SIG-M5 (cell line): ENCODE measurements around the gene UNC13A.

Source experiments
- DNase-seq: peaks from one replicate; lab custom pipeline; 2025; lab: John Stamatoyannopoulos, UW

The UNC13A gene

GRCh38 chr19:17687857-17688784 lies at the start of gene UNC13A:
Gene UNC13A (minus strand): TSS chr19:17688354. CDS start chr19:17688199, 155 bp downstream.
- DNase-seq = no peak

- DNase-seq = no peak
Observed at GRCh38 chr19:17737690-17738153, 49.6 kb upstream of the UNC13A start.

GRCh38 chr19:17735410-17735809 lies 47.3 kb upstream of the UNC13A start:
- no peak for DNase-seq

- no peak for DNase-seq
Observed at GRCh38 chr19:17734146-17734545, 46.0 kb upstream of the UNC13A start.

DNA sequence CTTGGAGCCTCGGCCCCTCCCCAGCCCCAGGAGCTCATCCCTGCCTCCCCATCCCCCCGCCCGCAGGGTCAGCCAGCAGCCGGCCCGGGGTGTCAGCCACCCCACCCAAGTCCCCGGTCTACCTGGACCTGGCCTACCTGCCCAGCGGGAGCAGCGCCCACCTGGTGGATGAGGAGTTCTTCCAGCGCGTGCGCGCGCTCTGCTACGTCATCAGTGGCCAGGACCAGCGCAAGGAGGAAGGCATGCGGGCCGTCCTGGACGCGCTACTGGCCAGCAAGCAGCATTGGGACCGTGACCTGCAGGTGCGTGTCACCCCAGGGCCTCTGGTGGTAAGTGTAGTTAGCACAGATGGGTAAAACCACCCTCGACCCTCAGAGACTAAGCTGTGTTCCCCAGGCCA lies 45.0 kb upstream of the UNC13A start:
- no peak for DNase-seq

DNA sequence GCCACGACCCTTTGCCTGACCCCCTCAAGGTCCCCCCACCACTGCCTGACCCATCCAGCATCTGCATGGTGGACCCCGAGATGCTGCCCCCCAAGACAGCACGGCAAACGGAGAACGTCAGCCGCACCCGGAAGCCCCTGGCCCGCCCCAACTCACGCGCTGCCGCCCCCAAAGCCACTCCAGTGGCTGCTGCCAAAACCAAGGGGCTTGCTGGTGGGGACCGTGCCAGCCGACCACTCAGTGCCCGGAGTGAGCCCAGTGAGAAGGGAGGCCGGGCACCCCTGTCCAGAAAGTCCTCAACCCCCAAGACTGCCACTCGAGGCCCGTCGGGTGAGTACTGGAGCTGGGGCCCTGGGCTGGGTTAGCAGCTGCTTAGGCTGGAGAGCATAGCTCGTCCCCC lies 39.7 kb upstream of the UNC13A start:
- DNase-seq = no peak

GRCh38 chr19:17726964-17727773 lies 39.0 kb upstream of the UNC13A start:
- DNase-seq = no peak

GRCh38 chr19:17726136-17726741 lies 38.1 kb upstream of the UNC13A start:
- DNase-seq = no peak

GRCh38 chr19:17725422-17726078 lies 37.4 kb upstream of the UNC13A start:
- no peak for DNase-seq

DNA sequence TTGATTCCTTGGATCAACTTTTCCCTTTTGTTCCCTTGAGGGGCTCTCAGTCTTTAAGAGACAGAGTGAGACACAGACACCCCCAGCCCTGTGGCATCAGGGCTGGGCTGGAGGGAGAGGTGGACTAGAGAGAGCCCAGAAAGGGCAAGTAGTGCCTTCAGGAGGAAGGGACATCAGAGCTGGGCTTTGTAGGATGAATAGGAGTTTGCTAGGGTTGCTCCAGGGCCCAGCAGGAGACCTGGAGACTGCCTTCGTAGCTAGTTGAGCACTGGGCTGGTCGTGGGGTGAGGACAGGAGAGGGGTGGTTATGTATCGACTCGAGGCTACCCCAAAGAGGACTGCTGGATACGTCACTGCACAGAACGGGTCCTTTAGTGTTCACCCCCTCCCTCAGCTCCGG lies 36.5 kb upstream of the UNC13A start:
- no peak for DNase-seq

GRCh38 chr19:17722655-17723240 lies 34.6 kb upstream of the UNC13A start:
- no peak for DNase-seq

GRCh38 chr19:17721821-17722220 lies 33.7 kb upstream of the UNC13A start:
- DNase-seq = no peak

DNA sequence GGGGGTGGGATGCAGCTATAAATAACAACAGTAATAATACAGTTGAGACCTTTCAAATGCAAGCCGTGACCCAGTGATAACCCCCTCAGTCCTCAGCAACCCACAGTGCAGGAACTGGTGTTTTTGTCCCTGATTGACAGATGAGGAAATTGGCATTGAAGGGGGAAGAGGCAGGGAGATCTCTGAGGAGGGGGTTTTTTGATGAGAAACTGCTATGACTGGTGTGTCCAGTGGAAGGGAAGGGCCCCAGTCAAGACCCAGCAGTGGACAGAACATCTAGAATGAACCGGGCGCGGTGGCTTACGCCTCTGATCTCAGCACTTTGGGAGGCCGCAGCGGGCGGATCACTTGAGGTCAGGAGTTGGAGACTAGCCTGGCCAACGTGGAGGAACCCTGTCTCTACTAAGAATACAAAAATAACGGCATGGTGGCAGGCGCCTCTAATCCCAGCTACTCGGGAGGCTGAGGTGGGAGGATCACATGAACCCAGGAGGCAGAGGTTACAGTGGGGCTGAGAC lies 33.0 kb upstream of the UNC13A start:
- DNase-seq = no peak

DNA sequence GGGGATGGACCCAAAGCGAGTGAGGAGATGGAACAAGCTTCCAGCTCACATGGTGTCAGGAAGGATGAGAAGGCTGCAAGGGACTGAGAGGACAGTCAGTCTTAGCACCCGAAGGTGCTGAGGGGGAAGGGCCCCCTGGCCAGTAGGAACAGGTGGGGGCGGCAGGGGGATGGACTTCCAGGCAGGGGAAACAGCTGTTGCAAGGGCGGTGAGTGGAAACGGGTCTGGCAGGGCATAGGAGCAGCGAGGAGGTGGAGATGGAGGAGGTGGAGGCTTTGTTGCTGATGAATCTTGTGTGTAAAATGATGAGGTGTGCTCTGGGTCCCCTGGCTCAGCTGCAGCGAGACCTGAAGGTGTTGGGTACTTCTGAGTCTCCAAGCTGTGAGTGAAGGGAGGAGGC lies 32.3 kb upstream of the UNC13A start:
- no peak for DNase-seq

- DNase-seq = no peak
Observed at GRCh38 chr19:17719730-17720400, 31.7 kb upstream of the UNC13A start.

- no peak for DNase-seq
Observed at GRCh38 chr19:17718947-17719711, 31.0 kb upstream of the UNC13A start, which contains the start of gene MAP1S. Gene MAP1S (plus strand): TSS chr19:17719480. CDS start chr19:17719503, 23 bp downstream.

GRCh38 chr19:17718550-17718946 lies 30.4 kb upstream of the UNC13A start:
- no peak for DNase-seq

DNA sequence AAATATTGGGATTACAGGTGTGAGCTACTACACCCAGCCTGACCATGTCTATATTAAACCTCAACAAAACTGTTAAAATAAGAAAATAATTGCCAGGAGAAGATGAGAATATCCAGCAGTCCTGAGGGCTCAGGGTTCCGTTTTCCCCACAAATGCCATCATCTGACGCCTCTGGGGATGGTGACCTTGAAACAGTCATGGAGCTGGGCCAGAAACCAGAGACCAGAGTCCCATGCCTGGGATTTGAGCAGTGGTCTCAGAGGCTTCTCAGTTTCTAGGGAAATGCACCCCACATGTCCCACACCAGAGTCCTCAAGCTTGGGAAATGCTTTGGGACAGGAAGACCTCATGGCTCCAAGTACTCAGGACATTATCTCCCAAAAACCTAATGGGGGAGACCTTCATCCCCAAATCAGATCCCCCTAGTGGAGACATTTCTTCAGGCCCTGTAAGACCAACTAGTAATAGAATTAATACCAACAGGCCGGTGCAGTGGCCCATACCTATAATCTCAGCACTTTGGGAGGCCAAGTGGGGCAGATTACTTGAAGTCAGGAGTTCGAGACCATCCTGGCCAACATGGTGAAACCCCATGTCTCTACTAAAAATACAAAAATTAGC lies 28.3 kb upstream of the UNC13A start:
- DNase-seq = no peak

DNA sequence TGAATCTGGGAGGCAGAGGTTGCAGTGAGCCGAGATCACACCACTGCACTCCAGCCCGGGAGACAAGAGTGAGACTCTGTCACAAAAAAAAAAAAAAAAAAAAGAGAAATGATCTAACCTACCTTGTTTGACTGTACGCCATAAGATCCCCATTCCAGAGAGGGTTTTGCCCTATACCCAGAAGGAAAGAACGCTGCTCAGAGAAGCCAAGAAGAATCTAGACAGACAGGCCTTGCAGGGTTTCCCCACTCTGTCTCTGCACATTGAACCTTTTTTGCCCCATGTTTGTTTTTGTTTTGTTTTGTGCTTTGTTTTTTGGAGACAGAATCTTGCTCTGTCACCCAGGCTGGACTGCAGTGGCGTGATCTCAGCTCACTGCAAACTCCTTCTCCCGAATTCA lies 23.7 kb upstream of the UNC13A start:
- DNase-seq = no peak
